GM19351 (cell line): ENCODE results near the gene C1QTNF2.

ENCODE experiments used
- ATAC-seq: cut with Tn5 transposase; IDR thresholded peaks from one replicate; pipeline ENCODE4 v1.9.1; 2021; ENCODE audit warnings: mild to moderate bottlenecking, moderate library complexity; ENCODE audit not compliant: unreplicated experiment

Gene C1QTNF2

DNA sequence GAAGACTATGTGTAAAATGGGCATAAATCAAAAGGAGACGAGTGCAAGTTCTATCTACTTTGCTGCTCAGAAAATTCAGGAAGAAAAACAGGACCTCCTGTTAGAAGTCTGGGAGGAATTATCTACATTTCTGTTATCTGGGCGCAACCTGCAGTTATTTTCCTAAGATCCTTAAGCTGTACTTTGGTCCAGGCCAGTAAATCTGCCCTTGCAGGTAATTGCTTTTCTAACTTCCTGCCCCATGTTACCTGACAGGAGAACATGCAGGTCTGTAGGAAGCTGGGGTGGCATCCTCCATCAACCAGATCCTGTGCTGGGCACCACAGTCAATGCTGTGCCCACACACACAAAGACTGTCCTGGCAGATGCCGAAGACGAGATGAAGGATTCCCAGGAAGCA lies 63.7 kb downstream of the C1QTNF2 start:
- no peak for ATAC-seq

- ATAC-seq = no peak
Measured at GRCh38 chr5:160305319-160305718, 65.1 kb downstream of the C1QTNF2 start.

GRCh38 chr5:160303690-160304089 lies 66.7 kb downstream of the C1QTNF2 start:
- no peak for ATAC-seq

GRCh38 chr5:160298189-160298588 lies 72.2 kb downstream of the C1QTNF2 start:
- no peak for ATAC-seq

GRCh38 chr5:160297776-160298175 lies 72.7 kb downstream of the C1QTNF2 start:
- ATAC-seq = no peak
